Measurements from ENCODE around the gene AGR2. TPM values are rescaled to one million over a fixed set of nuclear protein-coding genes. Genes with fewer than 3 reads are reported as not detected.

The AGR2 gene
- total RNA-seq, 4 donors from 2014 or later = not detected

DNA sequence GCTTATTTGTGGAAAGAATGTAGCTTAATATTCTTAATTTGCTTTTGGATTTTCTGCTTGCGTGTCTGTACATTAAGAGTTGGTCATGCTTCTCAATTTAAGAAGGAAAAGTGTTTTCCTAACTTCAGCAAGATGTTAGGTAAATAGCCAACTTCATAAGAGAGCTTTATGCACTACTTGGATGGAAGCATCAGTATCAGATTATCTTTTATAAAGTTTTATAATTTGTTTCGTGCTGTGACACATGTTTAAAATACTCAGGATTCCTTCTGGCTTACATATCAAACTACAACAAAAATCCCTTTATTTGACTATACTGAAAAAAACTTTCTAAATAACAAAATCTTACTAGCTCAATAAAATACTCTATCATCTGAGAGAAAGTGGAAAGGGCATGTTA lies 34.8 kb upstream of the AGR2 start:
- Histone ChIP-seq H3K27ac (peak overlapping the region in 1 of 4 donors; percentile 38), H3K9me3 (no peaks in the 10 kb centered on the region), H3K4me1 (no peaks in the 10 kb centered on the region), H3K27me3 (no peaks in the 10 kb centered on the region), H3K4me3 (no peak overlapping the region), H3K36me3 (no peaks in the 10 kb centered on the region)
- TF ChIP-seq EP300 (IDR thresholded peaks at IDR 0.05) (no peak), POLR2A (IDR thresholded peaks at IDR 0.05) (no peak)
- TF ChIP-seq, protein P1, sequence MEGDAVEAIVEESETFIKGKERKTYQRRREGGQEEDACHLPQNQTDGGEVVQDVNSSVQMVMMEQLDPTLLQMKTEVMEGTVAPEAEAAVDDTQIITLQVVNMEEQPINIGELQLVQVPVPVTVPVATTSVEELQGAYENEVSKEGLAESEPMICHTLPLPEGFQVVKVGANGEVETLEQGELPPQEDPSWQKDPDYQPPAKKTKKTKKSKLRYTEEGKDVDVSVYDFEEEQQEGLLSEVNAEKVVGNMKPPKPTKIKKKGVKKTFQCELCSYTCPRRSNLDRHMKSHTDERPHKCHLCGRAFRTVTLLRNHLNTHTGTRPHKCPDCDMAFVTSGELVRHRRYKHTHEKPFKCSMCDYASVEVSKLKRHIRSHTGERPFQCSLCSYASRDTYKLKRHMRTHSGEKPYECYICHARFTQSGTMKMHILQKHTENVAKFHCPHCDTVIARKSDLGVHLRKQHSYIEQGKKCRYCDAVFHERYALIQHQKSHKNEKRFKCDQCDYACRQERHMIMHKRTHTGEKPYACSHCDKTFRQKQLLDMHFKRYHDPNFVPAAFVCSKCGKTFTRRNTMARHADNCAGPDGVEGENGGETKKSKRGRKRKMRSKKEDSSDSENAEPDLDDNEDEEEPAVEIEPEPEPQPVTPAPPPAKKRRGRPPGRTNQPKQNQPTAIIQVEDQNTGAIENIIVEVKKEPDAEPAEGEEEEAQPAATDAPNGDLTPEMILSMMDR (IDR thresholded peaks at IDR 0.05) = no peak
- 30 to 41% methylated on average over 2 of the region's 2 CpGs for WGBS, 2 donors
- DNase-seq (ENCODE audit: low spot score in 2 of 2) = no peak

DNA sequence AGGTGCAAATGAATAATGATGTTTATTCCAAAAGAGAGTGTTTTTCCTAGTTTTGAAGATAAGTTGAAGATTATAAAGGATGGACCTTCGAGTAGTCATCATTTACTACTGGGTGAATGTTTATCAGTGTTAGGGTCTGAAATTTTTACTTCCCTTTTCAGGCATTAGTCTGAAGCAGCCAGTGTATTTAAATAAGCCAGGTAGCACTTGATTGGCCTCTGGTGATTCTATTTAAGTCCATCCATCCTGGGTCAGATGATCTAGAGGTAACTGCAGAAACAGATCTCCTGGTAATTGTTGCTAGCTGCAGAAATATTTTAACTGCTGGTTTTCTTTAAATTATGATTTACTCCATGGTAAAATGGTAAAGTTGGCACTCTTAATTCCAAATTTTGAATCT lies 34.1 kb upstream of the AGR2 start:
- DNase-seq (ENCODE audit: low spot score in 2 of 2) = no peak
- WGBS, 2 donors = 91 to 95% methylated on average over 1 of the region's 1 CpG
- TF ChIP-seq POLR2A (IDR thresholded peaks at IDR 0.05) (no peak), EP300 (IDR thresholded peaks at IDR 0.05) (no peak)
- TF ChIP-seq, protein P1 (IDR thresholded peaks at IDR 0.05) = no peak

DNA sequence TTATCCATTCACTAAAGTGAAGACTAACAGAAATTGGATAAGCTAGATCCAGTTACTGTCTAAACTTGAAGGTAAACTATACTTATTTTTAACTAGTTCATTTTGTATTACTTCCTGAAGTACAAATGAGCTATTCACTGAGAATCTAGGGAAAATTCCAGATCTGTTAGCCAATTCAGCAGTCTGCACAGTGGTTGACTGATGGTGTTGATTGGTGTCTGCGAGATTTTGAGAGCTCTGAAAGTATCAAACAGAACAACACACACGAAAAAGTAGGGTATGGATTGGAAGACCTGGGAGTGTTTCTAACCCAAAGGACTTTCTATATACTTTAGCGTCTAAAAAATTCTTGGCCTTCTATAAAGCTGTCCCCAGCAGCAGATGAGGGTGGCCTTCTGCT lies 33.6 kb upstream of the AGR2 start:
- no peak for DNase-seq (ENCODE audit: low spot score in 2 of 2)
- Histone ChIP-seq H3K27me3 (no peaks in the 10 kb centered on the region), H3K4me3 (no peak overlapping the region), H3K36me3 (no peaks in the 10 kb centered on the region), H3K9me3 (no peaks in the 10 kb centered on the region), H3K27ac (no peak overlapping the region), H3K4me1 (no peaks in the 10 kb centered on the region)
- 48 to 54% methylated on average over 3 of the region's 3 CpGs for WGBS, 2 donors
- TF ChIP-seq, protein P1 (IDR thresholded peaks at IDR 0.05) = no peak
- TF ChIP-seq POLR2A (IDR thresholded peaks at IDR 0.05) (no peak), EP300 (IDR thresholded peaks at IDR 0.05) (no peak)

More for the DNA sequence above, 34.1 kb upstream of the AGR2 start:
- Histone ChIP-seq H3K9me3 (no peaks in the 10 kb centered on the region), H3K4me1 (no peaks in the 10 kb centered on the region), H3K27me3 (no peaks in the 10 kb centered on the region), H3K27ac (no peak overlapping the region), H3K4me3 (no peak overlapping the region), H3K36me3 (no peaks in the 10 kb centered on the region)

DNA sequence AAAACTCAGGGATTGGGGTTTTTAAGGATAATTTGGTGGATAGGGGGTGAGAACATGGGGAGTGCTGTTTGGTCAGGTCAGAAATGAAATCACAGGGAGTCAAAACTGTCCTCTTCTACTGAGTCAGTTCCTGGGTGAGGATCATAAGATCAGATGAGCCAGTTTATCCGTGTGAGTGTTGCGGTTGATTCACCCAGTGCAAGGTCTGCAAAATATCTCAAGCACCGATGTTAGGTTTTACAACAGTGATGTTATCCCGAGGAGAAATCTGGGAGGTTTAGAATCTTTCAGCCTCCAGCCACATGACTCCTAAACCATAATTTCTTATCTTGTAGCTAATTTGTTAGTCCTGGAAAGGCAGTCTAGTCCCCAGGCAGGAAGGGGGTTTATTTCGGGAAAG lies 31.7 kb upstream of the AGR2 start:
- no peak for DNase-seq (ENCODE audit: low spot score in 2 of 2)
- Histone ChIP-seq H3K4me1 (no peaks in the 10 kb centered on the region), H3K27me3 (no peaks in the 10 kb centered on the region), H3K36me3 (no peaks in the 10 kb centered on the region), H3K27ac (no peak overlapping the region), H3K4me3 (no peak overlapping the region), H3K9me3 (no peaks in the 10 kb centered on the region)
- 73 to 91% methylated on average over 5 of the region's 5 CpGs for WGBS, 2 donors
- no peak for TF ChIP-seq POLR2A (IDR thresholded peaks at IDR 0.05)

DNA sequence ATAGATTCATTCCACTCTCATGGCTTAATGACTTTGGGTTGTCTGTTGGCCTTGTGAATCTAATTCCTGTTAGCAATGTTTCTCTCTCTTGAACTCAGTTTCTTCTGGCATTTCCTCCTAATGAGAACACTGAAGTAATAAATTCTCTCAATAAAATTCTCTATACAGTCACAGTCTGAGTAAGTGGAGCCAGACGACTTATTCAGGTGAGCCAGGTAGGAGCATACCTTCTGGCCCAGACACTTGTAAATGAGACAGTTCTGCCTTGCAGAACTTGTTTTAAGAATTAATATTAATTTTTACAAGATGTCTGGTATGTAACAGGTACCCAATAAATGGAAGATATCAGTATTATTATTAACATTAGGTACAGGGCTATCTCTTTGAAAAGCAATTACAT lies 28.6 kb upstream of the AGR2 start:
- Histone ChIP-seq H3K27ac (no peak overlapping the region), H3K27me3 (no peaks in the 10 kb centered on the region), H3K9me3 (peaks cover 0 to 5% (median 0%) of the 10 kb centered on the region in 4 donors), H3K36me3 (no peaks in the 10 kb centered on the region), H3K4me3 (no peak overlapping the region), H3K4me1 (no peaks in the 10 kb centered on the region)
- no peak for DNase-seq (ENCODE audit: low spot score in 2 of 2)
- WGBS, 2 donors = 83 to 90% methylated on average over 1 of the region's 1 CpG
- TF ChIP-seq EP300 (IDR thresholded peaks at IDR 0.05) = no peak

DNA sequence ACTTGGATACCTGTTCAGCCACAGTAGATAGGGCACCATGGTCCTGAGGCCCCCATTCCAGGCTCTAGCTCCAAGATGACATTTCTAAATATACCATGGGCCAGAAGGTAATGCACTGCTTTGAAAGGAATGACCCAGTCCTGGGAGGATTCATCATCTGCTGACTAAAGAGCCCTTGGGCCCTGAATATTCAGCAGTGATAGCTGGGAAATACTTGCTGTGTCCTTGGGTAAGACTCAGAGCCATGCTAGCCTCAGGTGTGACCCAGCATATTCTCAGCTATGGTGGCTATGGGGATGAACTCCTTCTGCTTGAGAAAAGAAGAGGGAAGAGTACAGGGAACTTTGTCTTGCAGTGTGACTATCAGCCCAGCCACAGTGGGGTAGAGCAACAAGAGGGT lies 21.3 kb upstream of the AGR2 start:
- H3K36me3 ChIP-seq = no peaks in the 10 kb centered on the region
- no peak for DNase-seq (ENCODE audit: low spot score in 2 of 2)

More for the DNA sequence above, 21.3 kb upstream of the AGR2 start:
- Histone ChIP-seq H3K4me3 (no peak overlapping the region), H3K27ac (no peak overlapping the region), H3K27me3 (no peaks in the 10 kb centered on the region), H3K9me3 (peaks cover 0 to 6% (median 0%) of the 10 kb centered on the region in 4 donors), H3K4me1 (no peaks in the 10 kb centered on the region)
- TF ChIP-seq, protein P1 (IDR thresholded peaks at IDR 0.05) = no peak
- TF ChIP-seq POLR2A (IDR thresholded peaks at IDR 0.05) = no peak
- TF ChIP-seq EP300 (IDR thresholded peaks at IDR 0.05) = no peak

Data from tibial nerve (tissue), 4 donors.